CD4-positive, CD25-positive, alpha-beta regulatory T cell (primary cell): ENCODE results near the gene OSBPL8. TPM values are rescaled to one million over a fixed set of nuclear protein-coding genes. Genes with fewer than 3 reads are reported as not detected.

Experiments
- ATAC-seq, 2 donors: fragments of 150-1000 bp; cut with Tn5 transposase; one replicate each; pipeline ENCODE4 v1.10.0; 2021; ENCODE audit warnings: low read depth in 2 of 2, moderate number of reproducible peaks in 2 of 2, moderate library complexity in 1 of 2
- DNase-seq, 3 donors: peaks; one replicate each; pipeline versions ENCODE4 v3.0.0 to v3.0.0-alpha.2; 2012 to 2022; ENCODE audit warnings: mixed read lengths in 1 of 3
- H3K27ac ChIP-seq: one replicate; pipeline ENCODE4 v1.7.0; 2013; ENCODE audit warnings: mild to moderate bottlenecking, low read length; ENCODE audit not compliant: insufficient read depth, poor library complexity, severe bottlenecking
- H3K27me3 ChIP-seq: one replicate; pipeline ENCODE4 v1.7.0; 2013; ENCODE audit warnings: low read length; ENCODE audit not compliant: control insufficient read depth, insufficient read depth
- H3K36me3 ChIP-seq: one replicate; pipeline ENCODE4 v1.7.0; 2013; ENCODE audit warnings: mild to moderate bottlenecking, low read length, moderate library complexity; ENCODE audit not compliant: control insufficient read depth, insufficient read depth
- H3K4me1 ChIP-seq: 2 replicates; pipeline ENCODE4 v1.7.0; 2013; ENCODE audit warnings: mild to moderate bottlenecking, low read length; ENCODE audit not compliant: insufficient read depth, control insufficient read depth, poor library complexity, severe bottlenecking
- H3K4me3 ChIP-seq: one replicate; pipeline ENCODE4 v1.7.0; 2013; ENCODE audit warnings: low read depth, mild to moderate bottlenecking, low read length, moderate library complexity
- H3K9me3 ChIP-seq, 2 experiments: 1 replicate in 1 of 2; 2 replicates in 1 of 2; pipeline ENCODE4 v1.7.0; 2013; ENCODE audit warnings: low read length in 2 of 2, mild to moderate bottlenecking in 1 of 2, moderate library complexity in 1 of 2; ENCODE audit not compliant: control insufficient read depth in 2 of 2
- H3K27ac Mint-ChIP-seq, 3 donors: one replicate each; pipeline ENCODE4 v1.8.0; 2020 to 2022; ENCODE audit warnings: mild to moderate bottlenecking in 3 of 3, mixed read lengths in 3 of 3, moderate library complexity in 2 of 3
- H3K27me3 Mint-ChIP-seq: one replicate; pipeline ENCODE4 v1.8.0; 2022; ENCODE audit warnings: mild to moderate bottlenecking, mixed read lengths
- H3K36me3 Mint-ChIP-seq: one replicate; pipeline ENCODE4 v1.8.0; 2020; ENCODE audit warnings: mixed read lengths
- H3K4me1 Mint-ChIP-seq, 4 donors: one replicate each; pipeline ENCODE4 v1.8.0; 2020 to 2022; ENCODE audit warnings: mixed read lengths in 4 of 4, mild to moderate bottlenecking in 1 of 4
- H3K4me3 Mint-ChIP-seq, 4 donors: one replicate each; pipeline ENCODE4 v1.8.0; 2020 to 2022; ENCODE audit warnings: mild to moderate bottlenecking in 4 of 4, mixed read lengths in 4 of 4, moderate library complexity in 3 of 4
- H3K9me3 Mint-ChIP-seq, 7 donors: one replicate each; pipeline ENCODE4 v1.8.0; 2020 to 2022; ENCODE audit warnings: mixed read lengths in 7 of 7, mild to moderate bottlenecking in 3 of 7, moderate library complexity in 2 of 7
- polyA plus RNA-seq, 4 donors: library from polyadenylated mRNA; unstranded; fragments of 300-500 nt; fragmentation: Illumina TruSeq; gene quantifications; one replicate each; pipeline ENCODE4 v1.2.3, GENCODE V29; 2021
- total RNA-seq: library from RNA; stranded (reverse); gene quantifications from one replicate; pipeline ENCODE4 v1.2.3, GENCODE V29; 2022

OSBPL8 gene
- total and polyA plus RNA-seq, 5 donors from 2014 or later, result 129 to 195 (median 172) TPM

DNA sequence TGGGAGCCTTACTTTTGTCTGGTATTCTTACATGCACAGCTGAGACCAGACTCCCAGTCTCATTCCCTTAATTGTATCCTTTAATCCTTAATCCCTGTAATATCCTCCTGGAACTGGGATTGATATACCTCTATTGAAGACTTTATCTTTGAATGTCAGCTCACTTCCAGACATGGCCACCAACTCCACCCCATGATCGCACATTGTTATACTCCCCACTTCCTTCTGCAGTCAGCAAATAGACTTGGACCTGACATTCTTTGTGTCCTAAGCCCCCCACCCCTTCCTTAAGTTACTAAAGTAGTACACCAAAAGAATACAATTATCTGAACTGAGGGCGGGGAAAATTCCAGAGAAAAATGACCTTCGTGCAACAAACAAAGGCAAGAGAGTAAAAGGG is 8.6 kb upstream of the OSBPL8 start:
- no peaks in the 10 kb centered on the region for H3K27me3 Mint-ChIP-seq
- H3K4me1 Mint-ChIP-seq, result peaks cover 5 to 8% (median 7%) of the 10 kb centered on the region in 4 donors
- Histone ChIP-seq H3K36me3 (no peaks in the 10 kb centered on the region), H3K27ac (no peak overlapping the region), H3K4me1 (no peaks in the 10 kb centered on the region), H3K27me3 (no peaks in the 10 kb centered on the region), H3K9me3 (no peaks in the 10 kb centered on the region), H3K4me3 (no peak overlapping the region)
- H3K36me3 Mint-ChIP-seq, result no peaks in the 10 kb centered on the region
- peak overlapping the region in 2 of 3 donors; percentile 7 to 65 for H3K27ac Mint-ChIP-seq
- H3K4me3 Mint-ChIP-seq, result no peak overlapping the region
- DNase-seq, result no peak
- ATAC-seq, result no peak
- H3K9me3 Mint-ChIP-seq, result no peaks in the 10 kb centered on the region

DNA sequence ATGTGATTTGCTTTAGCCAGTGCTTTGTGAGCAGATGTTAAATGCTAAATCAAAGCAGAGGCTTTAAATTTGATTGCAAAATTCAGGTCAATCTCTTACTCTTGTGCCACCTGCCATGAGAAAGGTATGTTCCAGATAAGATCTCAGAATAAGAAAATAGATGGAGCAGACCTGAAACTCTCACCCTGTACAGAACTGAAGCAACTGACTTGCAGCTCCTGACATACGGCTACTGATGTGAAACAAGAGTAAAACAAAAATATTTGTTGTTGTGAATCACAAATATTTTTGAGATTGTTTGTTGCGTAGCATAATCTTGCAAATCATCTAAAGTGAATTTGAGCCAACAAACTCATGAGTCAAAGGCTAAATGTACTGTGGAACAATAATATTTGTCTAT is 3.5 kb upstream of the OSBPL8 start:
- no peak overlapping the region for H3K4me3 Mint-ChIP-seq
- no peaks in the 10 kb centered on the region for H3K27me3 Mint-ChIP-seq
- H3K27ac Mint-ChIP-seq, result no peak overlapping the region
- ATAC-seq (no peak), DNase-seq (no peak)
- H3K4me3 ChIP-seq, result no peak overlapping the region
- H3K36me3 ChIP-seq, result no peaks in the 10 kb centered on the region
- H3K36me3 Mint-ChIP-seq, result no peaks in the 10 kb centered on the region
- H3K9me3 Mint-ChIP-seq, result no peaks in the 10 kb centered on the region
- no peak overlapping the region for H3K27ac ChIP-seq
- no peaks in the 10 kb centered on the region for H3K27me3 ChIP-seq
- no peaks in the 10 kb centered on the region for H3K9me3 ChIP-seq
- peaks cover 9% of the 10 kb centered on the region for H3K4me1 ChIP-seq
- H3K4me1 Mint-ChIP-seq, result peaks cover 5 to 24% (median 9%) of the 10 kb centered on the region in 4 donors

DNA sequence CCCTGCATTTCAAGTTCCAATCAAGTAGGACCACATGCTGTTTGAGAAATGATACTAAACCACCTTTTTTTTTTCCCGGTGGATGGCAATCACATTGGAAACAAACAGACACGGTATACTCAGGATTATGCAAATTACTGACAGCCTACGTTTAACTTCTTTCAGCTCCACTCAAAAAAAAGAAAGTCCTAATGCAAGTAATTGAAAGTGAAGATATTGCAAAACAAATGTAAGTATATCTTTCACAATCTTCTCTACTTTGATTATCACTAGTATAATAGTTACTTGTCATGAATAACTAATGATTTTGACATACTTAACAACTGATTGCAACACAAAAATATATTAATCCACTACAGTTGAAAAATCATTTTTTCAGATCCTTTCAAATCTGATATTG is 2.6 kb upstream of the OSBPL8 start:
- Mint-ChIP-seq H3K27ac (no peak overlapping the region), H3K4me1 (peaks cover 5 to 31% (median 14%) of the 10 kb centered on the region in 4 donors), H3K27me3 (no peaks in the 10 kb centered on the region), H3K9me3 (no peaks in the 10 kb centered on the region), H3K36me3 (no peaks in the 10 kb centered on the region), H3K4me3 (peak overlapping the region in 2 of 4 donors; percentile 43 to 61)
- no peak for ATAC-seq
- Histone ChIP-seq H3K36me3 (no peaks in the 10 kb centered on the region), H3K4me1 (peaks cover 18% of the 10 kb centered on the region), H3K27ac (no peak overlapping the region), H3K9me3 (no peaks in the 10 kb centered on the region), H3K27me3 (no peaks in the 10 kb centered on the region), H3K4me3 (no peak overlapping the region)
- no peak for DNase-seq

DNA sequence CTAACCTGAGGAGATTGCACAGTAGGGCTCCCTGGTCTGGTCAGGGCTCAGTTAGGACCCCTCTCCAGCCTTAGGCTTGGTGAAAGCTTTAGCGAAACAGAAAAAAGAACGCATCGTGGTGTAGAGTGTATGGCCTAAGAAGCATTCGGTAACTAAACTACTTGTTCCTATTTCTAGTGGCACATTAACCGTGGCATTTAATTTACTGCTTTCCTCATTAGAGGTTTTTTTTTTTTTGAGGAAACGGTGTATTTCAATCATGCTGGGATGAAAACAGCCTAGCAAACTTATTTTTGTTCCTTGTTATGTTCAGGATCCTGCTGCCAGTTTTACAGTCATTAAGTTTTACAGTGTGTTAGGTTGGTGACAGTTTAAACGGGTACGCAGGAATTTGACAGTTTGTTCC is 518 bp upstream of the OSBPL8 start:
- H3K36me3 Mint-ChIP-seq, result peaks cover 4% of the 10 kb centered on the region
- Histone ChIP-seq H3K27me3 (no peaks in the 10 kb centered on the region), H3K9me3 (no peaks in the 10 kb centered on the region), H3K27ac (peak overlapping the region; percentile 91), H3K36me3 (no peaks in the 10 kb centered on the region), H3K4me1 (peaks cover 38% of the 10 kb centered on the region), H3K4me3 (peak overlapping the region; percentile 79)
- DNase-seq (no peak), ATAC-seq (no peak)
- H3K27me3 Mint-ChIP-seq, result no peaks in the 10 kb centered on the region
- H3K4me1 Mint-ChIP-seq, result peaks cover 20 to 51% (median 31%) of the 10 kb centered on the region in 4 donors
- peak overlapping the region; percentile 97 for H3K4me3 Mint-ChIP-seq
- peak overlapping the region; percentile 93 to 97 (median 96) for H3K27ac Mint-ChIP-seq
- H3K9me3 Mint-ChIP-seq, result no peaks in the 10 kb centered on the region

DNA sequence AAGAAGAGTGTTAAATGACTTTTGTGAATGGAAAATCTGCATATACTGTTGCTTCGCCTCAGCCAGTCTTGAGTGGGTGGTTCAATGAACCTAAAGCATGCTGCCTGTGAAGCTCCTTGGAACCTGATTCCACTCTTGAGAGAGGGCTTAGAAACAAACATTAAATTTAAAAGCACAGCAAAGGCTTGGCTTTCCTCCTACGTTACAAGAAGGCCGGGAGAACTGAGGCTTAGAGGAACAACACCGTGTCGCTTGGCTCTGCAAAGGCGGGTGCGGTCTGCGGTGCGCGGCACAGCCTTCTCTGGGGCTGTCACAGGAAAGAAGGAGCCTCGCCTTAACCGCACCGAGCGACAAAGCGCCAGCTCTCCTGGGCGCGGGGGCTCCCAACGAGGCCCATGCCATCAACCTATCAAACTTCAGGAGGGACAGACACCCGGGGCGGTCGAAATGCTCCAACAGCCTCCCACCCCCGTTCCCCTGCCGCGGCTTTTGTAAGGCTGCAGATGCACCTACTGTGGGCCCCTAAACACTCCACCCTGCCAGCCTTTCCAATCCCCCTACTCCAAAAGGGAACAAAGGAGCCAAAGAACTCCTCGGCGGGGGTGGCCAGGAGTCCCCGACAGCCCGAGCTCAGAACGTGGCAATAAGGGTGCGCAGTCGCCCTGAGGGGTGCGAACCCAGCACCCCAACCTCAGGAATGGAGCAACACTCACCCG is 729 bp downstream of the OSBPL8 start:
- peak overlapping the region; percentile 97 to 99 (median 97) for H3K4me3 Mint-ChIP-seq

DNA sequence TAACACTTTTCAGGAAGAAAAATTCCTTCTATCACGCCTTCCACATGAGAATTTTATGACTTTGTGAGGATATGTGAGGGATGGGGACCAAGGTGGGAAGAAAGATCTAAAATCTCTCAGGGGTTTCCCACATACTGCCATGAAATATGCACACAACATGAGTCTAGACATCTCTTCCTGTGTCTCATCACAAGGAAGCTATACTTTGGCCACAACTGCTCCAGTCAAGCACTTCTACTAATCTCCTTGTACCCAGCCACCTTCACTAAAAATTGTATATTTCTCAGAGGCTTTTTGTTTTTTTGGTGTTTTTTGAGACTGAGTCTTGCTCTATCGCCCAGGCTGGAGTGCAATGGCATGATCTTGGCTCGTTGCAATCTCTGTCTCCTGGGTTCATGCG is 3.2 kb downstream of the OSBPL8 start:
- DNase-seq (peak in 1 of 3 donors; percentile 27), ATAC-seq (no peak)
- peak overlapping the region; percentile 4 to 79 (median 49) for H3K27ac Mint-ChIP-seq
- H3K9me3 Mint-ChIP-seq, result no peaks in the 10 kb centered on the region
- peaks cover 64% of the 10 kb centered on the region for H3K4me1 ChIP-seq
- H3K36me3 Mint-ChIP-seq, result peaks cover 4% of the 10 kb centered on the region
- no peaks in the 10 kb centered on the region for H3K27me3 Mint-ChIP-seq
- peaks cover 27 to 72% (median 58%) of the 10 kb centered on the region in 4 donors for H3K4me1 Mint-ChIP-seq
- H3K36me3 ChIP-seq, result peaks cover 3% of the 10 kb centered on the region
- no peak overlapping the region for H3K27ac ChIP-seq
- H3K9me3 ChIP-seq, result no peaks in the 10 kb centered on the region
- peak overlapping the region; percentile 51 for H3K4me3 ChIP-seq
- no peaks in the 10 kb centered on the region for H3K27me3 ChIP-seq
- H3K4me3 Mint-ChIP-seq, result peak overlapping the region; percentile 44 to 97 (median 76)

More for the DNA sequence above, 729 bp downstream of the OSBPL8 start:
- no peaks in the 10 kb centered on the region for H3K27me3 ChIP-seq
- no peaks in the 10 kb centered on the region for H3K9me3 Mint-ChIP-seq
- H3K36me3 ChIP-seq, result no peaks in the 10 kb centered on the region
- H3K4me1 ChIP-seq, result peaks cover 50% of the 10 kb centered on the region
- H3K27ac Mint-ChIP-seq, result peak overlapping the region; percentile 90 to 97 (median 97)
- peak overlapping the region; percentile 91 for H3K27ac ChIP-seq
- ATAC-seq (peak; percentile 65 to 71), DNase-seq (peak; percentile 75 to 88 (median 83))
- peaks cover 4% of the 10 kb centered on the region for H3K36me3 Mint-ChIP-seq
- no peaks in the 10 kb centered on the region for H3K9me3 ChIP-seq
- H3K4me1 Mint-ChIP-seq, result peaks cover 32 to 59% (median 42%) of the 10 kb centered on the region in 4 donors
- no peaks in the 10 kb centered on the region for H3K27me3 Mint-ChIP-seq
- H3K4me3 ChIP-seq, result peak overlapping the region; percentile 98

DNA sequence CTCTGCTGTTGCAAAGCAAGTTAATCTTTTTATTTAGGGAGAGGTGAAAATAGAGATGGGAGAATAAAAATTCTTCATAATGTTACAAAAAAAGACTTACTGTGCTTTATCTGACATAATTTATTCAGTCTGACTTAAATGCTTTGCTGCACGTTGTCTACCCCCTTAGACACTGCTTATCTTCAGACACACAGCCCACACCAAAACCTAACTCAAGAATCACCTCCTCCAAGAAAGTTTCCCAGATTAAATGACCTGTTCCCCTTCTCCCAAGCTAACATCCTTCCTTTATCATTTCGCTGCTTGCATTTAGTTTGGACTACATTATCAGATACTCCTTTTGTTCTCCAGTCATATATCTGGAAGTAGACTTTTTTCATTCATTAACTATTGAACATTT is 3.8 kb downstream of the OSBPL8 start:
- DNase-seq (no peak), ATAC-seq (no peak)
- peaks cover 27 to 78% (median 63%) of the 10 kb centered on the region in 4 donors for H3K4me1 Mint-ChIP-seq
- H3K27me3 ChIP-seq, result no peaks in the 10 kb centered on the region
- no peaks in the 10 kb centered on the region for H3K27me3 Mint-ChIP-seq
- H3K9me3 ChIP-seq, result no peaks in the 10 kb centered on the region
- peak overlapping the region; percentile 51 for H3K4me3 ChIP-seq
- H3K9me3 Mint-ChIP-seq, result no peaks in the 10 kb centered on the region
- peaks cover 3% of the 10 kb centered on the region for H3K36me3 ChIP-seq
- peaks cover 4% of the 10 kb centered on the region for H3K36me3 Mint-ChIP-seq
- H3K27ac ChIP-seq, result no peak overlapping the region
- H3K4me1 ChIP-seq, result peaks cover 70% of the 10 kb centered on the region
- peak overlapping the region; percentile 3 to 76 (median 40) for H3K4me3 Mint-ChIP-seq
- H3K27ac Mint-ChIP-seq, result peak overlapping the region; percentile 4 to 16 (median 8)
